ENCODE measurements around the gene BAG5.

DNA sequence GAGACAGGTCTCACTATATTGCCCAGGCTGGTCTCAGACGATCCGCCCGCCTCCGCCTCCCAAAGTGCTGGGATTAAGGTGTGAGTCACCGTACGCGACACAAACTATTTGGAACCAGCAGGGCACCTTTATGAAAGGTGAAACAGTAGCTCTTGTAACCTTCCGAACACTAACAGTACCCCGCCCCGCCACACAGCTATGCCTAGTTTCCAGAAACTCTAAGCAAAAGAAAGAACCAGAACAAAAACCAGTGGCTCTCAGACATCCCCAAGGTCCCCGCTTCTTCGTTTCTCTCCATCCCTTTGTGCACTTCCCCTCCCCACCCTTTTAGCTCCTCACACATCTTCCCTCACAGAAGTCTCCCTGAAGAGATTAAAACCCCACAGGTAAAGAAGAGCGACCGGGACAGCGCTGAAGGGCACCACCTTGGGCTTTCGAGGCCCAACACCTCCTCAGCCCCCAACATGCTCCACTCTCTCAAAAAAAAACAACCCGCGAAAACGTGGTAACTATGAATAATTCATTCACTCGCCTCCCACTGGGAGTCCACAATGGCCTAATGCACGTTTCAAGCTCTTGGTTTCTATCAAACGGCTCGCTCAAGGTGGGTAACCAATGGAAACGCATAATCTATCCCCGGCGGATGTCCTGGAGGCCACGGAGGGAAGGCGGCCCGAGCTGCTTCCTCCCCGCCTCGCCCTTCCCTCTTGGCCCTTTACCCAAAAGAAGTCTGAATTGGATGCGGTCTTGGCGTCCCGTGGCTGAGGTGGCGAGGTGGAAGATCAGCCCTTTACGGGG is 877 bp downstream of the BAG5 start:
- TF ChIP-seq POLR2A (IDR thresholded peaks at IDR 0.05; ENCODE audit: low read length) (no peak), GATA1 (IDR thresholded peaks at IDR 0.05; ENCODE audit: low read depth, low read length) (no peak)

All from erythroblast (primary cell).